ENCODE results near the gene ILF2.
"Not testable (repeated sequence)": the region's sequence is repeated elsewhere in the genome, so short reads cannot be mapped to it uniquely, and the experiment has no call there.

DNA sequence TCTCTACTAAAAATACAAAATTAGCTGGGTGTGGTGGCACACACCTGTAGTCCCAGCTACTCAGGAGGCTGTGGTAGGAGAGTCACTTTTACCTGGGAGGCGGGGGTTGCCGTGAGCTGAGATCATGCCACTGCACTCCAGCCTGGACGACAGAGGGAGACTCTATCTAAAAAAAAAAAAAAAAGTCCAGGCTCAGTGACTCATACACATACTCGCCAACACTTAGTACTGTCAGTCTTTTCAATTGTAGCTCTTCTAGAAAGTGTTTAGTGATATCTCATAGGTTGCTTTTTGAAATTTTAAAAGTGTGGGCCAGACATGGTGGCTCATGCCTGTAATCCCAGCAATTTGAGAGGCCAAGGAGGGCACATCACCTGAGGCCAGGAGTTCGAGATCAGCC, 45.4 kb upstream of the ILF2 start:
- TF ChIP-seq POLR2A (IDR thresholded peaks at IDR 0.05; ENCODE audit: low read depth, low read length); POLR2AphosphoS5 (IDR thresholded peaks at IDR 0.05; ENCODE audit: low read depth, low read length); TAF1 (IDR thresholded peaks at IDR 0.05; ENCODE audit: borderline replicate concordance, low read depth, low read length): not testable (repeated sequence)

All from GM12892 (cell line).